ENCODE measurements around the gene DIPK1B.

DIPK1B gene

GRCh38 chr9:136673088-136673974 is 39.0 kb upstream of the DIPK1B start:
- no peak for DNase-seq

- DNase-seq: no peak
Measured at GRCh38 chr9:136673975-136674785, 38.2 kb upstream of the DIPK1B start.

- no peak for DNase-seq
Measured at GRCh38 chr9:136674786-136675349, 37.5 kb upstream of the DIPK1B start.

GRCh38 chr9:136675477-136676296 is 36.7 kb upstream of the DIPK1B start:
- DNase-seq: no peak

GRCh38 chr9:136676297-136676794 is 36.0 kb upstream of the DIPK1B start:
- DNase-seq: no peak

- no peak for DNase-seq
Measured at GRCh38 chr9:136676920-136677686, 35.3 kb upstream of the DIPK1B start.

GRCh38 chr9:136678034-136678433 is 34.3 kb upstream of the DIPK1B start:
- no peak for DNase-seq

- DNase-seq: no peak
Measured at GRCh38 chr9:136678624-136679023, 33.7 kb upstream of the DIPK1B start.

- no peak for DNase-seq
Measured at GRCh38 chr9:136679431-136679941, 32.9 kb upstream of the DIPK1B start.

- no peak for DNase-seq
Measured at GRCh38 chr9:136681029-136681428, 31.3 kb upstream of the DIPK1B start.

- DNase-seq: no peak
Measured at GRCh38 chr9:136681945-136682699, 30.2 kb upstream of the DIPK1B start.

GRCh38 chr9:136682710-136683109 is 29.7 kb upstream of the DIPK1B start:
- DNase-seq: no peak

GRCh38 chr9:136683173-136683745 is 29.1 kb upstream of the DIPK1B start:
- DNase-seq: no peak

- no peak for DNase-seq
Measured at GRCh38 chr9:136683755-136684154, 28.6 kb upstream of the DIPK1B start.

GRCh38 chr9:136684339-136684738 is 28.0 kb upstream of the DIPK1B start:
- DNase-seq: no peak

GRCh38 chr9:136684799-136685198 is 27.6 kb upstream of the DIPK1B start:
- DNase-seq: no peak

GRCh38 chr9:136685216-136685615 is 27.2 kb upstream of the DIPK1B start:
- no peak for DNase-seq

GRCh38 chr9:136685790-136686533 is 26.4 kb upstream of the DIPK1B start:
- no peak for DNase-seq

GRCh38 chr9:136686534-136686793 is 25.9 kb upstream of the DIPK1B start:
- no peak for DNase-seq
